ENCODE data around the gene PGPEP1.

PGPEP1 gene

GRCh38 chr19:18388960-18389725 lies 48.7 kb downstream of the PGPEP1 start:
- in situ Hi-C loops (cut with HindIII; ENCODE audit: low sequenced_read_pairs), result no loop called here
- no peak for DNase-seq (ENCODE audit: low read depth, low spot score)
- peak overlapping the region; percentile 58 for H3K4me3 ChIP-seq (ENCODE audit: low read depth, low read length)
- no peak for TF ChIP-seq CTCF (IDR thresholded peaks at IDR 0.05; ENCODE audit: low read depth, low read length)

DNA sequence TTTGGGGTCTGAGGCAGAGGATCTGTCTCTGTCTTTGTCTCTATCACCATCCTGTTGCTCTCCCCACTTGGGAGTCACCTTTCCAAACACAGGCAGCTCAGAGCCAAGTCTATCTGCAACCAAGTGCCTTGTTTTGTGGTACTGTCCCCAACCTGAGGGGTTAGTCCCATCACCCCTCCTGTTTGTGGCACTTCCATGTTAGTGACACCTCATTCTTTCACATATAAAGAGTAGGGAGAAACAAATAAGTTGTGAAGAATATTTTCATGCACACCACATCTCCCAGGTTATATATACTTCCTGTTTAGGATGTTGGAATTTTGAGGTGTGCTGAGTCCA lies 49.3 kb downstream of the PGPEP1 start:
- no peak for TF ChIP-seq CTCF (IDR thresholded peaks at IDR 0.05; ENCODE audit: low read depth, low read length)
- DNase-seq (ENCODE audit: low read depth, low spot score), result no peak
- in situ Hi-C loops (cut with HindIII; ENCODE audit: low sequenced_read_pairs), result no loop called here
- no peak overlapping the region for H3K4me3 ChIP-seq (ENCODE audit: low read depth, low read length)

- in situ Hi-C loops (cut with HindIII; ENCODE audit: low sequenced_read_pairs), result no loop called here
- no peak overlapping the region for H3K4me3 ChIP-seq (ENCODE audit: low read depth, low read length)
- no peak for DNase-seq (ENCODE audit: low read depth, low spot score)
- no peak for TF ChIP-seq CTCF (IDR thresholded peaks at IDR 0.05; ENCODE audit: low read depth, low read length)
These were observed 49.9 kb downstream of the PGPEP1 start for GRCh38 chr19:18390065-18390907.

- TF ChIP-seq CTCF (IDR thresholded peaks at IDR 0.05; ENCODE audit: low read depth, low read length), result no peak
- DNase-seq (ENCODE audit: low read depth, low spot score), result no peak
- in situ Hi-C loops (cut with HindIII; ENCODE audit: low sequenced_read_pairs), result no loop called here
- no peak overlapping the region for H3K4me3 ChIP-seq (ENCODE audit: low read depth, low read length)
These were observed 51.2 kb downstream of the PGPEP1 start for GRCh38 chr19:18391509-18392075.

DNA sequence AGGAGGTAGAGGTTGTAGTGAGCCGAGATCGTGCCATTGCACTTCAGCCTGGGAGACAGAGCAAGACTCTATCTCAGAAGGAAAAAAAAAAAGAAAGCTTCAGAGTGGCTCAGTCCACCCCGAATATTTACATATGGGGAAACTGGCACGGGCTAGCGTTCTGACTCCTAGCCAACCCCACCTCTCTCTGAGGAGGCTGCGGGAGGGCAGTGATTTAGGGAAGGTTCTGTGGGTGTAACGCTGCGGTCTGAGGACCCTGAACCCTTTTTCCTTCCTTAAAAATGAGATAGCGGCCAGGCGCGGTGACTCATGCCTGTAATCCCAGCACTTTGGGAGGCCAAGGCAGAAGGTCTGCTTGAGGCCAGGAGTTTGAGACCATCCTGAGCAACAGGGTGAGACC lies 52.0 kb downstream of the PGPEP1 start:
- no peak for TF ChIP-seq CTCF (IDR thresholded peaks at IDR 0.05; ENCODE audit: low read depth, low read length)
- in situ Hi-C loops (cut with HindIII; ENCODE audit: low sequenced_read_pairs), result no loop called here
- H3K4me3 ChIP-seq (ENCODE audit: low read depth, low read length), result no peak overlapping the region
- no peak for DNase-seq (ENCODE audit: low read depth, low spot score)

DNA sequence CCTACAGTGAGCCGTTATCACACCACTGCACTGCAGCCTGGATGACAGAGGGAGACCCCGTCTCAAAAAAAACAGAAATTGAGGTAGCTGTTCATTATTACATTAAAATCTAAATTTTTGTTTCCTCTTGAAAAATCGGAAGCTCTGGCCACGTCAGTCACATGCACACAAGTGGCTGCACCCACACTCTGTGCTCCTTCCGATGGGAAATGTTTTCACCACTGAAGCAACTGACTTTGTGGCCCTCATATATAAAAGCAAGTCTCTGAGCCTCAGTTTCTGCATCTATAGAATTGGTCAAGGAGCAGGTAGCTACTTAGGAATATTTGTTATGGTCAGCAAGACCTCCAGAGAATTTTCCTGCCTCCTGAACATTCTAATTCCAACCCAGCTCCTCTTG lies 52.5 kb downstream of the PGPEP1 start:
- DNase-seq (ENCODE audit: low read depth, low spot score), result no peak
- TF ChIP-seq CTCF (IDR thresholded peaks at IDR 0.05; ENCODE audit: low read depth, low read length), result no peak
- in situ Hi-C loops (cut with HindIII; ENCODE audit: low sequenced_read_pairs), result no loop called here
- H3K4me3 ChIP-seq (ENCODE audit: low read depth, low read length), result no peak overlapping the region
